CD4-positive, alpha-beta T cell treated with Interleukin-2 at 100 ng/mL for 4 hours (primary cell): ENCODE results near the gene MYH14.

Experiments
- DNase-seq: peaks from one replicate; pipeline ENCODE4 v3.0.0-alpha.2; 2020; ENCODE audit warnings: low spot score

The MYH14 gene

DNA sequence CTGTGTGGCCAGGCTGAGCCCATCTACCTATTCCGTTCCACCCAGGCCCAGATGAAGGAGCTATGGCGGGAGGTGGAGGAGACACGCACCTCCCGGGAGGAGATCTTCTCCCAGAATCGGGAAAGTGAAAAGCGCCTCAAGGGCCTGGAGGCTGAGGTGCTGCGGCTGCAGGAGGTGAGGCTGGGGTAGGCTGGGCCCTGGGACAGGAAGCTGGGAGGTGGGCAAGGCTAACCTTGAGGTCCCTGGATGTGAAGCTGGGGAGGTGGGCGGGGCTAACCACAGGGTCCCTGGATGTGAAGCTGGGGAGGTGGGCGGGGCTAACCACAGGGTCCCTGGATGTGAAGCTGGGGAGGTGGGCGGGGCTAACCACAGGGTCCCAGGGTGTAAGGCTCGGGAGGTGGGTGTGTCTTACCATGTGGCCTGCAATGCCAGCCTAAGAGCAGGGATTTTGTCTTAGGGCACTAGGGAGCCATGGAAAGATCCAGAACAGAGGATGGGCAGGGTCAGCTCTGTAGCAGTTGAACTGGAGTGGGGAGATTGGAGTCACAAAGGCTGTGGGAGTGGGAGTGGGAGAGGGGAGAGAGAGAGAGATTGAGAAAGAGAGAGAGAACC, 88.9 kb downstream of the MYH14 start:
- DNase-seq: no peak

DNA sequence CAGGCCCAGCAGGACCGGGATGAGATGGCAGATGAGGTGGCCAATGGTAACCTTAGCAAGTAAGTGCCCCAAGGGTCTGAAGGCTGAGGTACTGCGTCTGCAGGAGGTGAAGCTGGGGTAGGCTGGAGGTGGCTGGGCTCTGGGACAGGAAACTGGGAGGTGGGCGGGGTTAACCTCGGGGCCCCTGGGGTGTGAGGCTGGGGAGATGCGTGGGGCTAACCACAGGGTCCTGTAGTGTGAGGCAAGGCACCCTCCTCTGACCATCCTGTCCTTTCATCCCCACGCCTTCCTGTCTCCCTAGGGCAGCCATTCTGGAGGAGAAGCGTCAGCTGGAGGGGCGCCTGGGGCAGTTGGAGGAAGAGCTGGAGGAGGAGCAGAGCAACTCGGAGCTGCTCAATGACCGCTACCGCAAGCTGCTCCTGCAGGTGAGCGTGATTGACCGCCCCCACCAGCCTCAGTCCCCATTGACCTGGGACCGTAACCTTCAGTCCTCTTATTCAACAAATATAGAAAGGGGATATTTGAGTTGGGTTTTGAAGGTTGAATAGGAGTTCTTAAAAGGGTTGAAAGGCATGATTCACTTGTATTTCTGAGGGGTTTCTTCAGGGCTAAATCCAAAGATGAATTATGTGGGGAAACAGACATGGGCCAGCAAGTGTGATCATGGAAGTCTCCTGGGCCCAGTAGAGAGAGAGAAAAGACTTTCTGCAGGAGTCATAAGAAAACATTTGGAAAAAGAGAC, 90.0 kb downstream of the MYH14 start:
- DNase-seq: no peak

DNA sequence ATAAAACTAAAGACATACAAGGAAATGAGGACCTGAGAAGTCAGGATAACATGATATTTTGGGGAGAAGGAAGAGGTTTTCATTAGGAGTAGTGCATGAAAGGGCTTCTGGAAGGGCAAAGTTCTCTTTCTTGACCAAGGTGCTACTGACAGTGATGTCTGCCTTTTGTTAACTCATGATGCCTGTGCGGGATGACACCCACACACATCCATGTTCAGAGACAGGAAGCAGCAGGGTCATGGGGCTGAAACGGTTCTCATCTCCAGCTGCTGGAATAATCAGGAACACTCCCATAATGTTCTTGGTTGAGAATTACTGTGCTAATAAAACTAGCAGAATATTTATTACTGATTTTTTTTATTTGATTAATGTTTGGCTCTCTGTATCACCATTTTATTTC, 96.6 kb downstream of the MYH14 start:
- no peak for DNase-seq

DNA sequence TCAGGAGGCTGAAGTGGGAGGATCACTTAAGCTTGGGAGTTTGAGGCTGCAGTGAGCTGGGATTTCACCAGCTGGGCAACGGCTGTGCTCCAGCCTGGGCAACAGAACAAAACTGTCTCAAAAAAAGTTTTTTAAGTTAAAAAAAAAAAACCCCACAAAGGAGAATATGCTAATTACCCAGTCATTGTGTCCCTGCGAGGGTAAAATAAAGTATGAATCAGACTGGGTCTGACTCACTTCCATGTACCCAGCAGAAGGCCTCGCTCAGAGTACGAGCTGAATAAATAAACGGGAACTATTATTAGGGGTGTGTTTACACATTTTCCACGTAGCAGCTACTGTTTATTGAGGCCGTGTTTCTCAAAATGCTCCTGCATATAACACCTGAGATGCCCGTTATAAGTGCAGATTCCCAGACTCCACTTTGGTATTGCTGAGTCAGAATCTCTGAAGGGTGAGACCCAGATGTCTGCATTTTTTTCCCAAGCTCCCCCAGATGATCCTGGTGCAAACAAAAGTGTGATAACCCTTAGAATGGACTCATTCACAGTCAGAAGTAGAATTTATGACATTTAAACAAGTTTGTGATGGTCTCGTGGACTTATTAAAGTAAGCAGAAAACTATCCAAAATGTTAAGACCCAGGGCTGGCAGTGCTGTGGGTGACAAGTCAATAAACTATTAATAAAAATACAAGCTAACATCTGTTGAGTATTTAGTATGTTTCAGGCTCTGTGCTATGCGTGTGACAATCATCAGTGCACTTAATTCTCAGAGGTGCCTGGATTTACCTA, 97.6 kb downstream of the MYH14 start:
- DNase-seq: no peak

DNA sequence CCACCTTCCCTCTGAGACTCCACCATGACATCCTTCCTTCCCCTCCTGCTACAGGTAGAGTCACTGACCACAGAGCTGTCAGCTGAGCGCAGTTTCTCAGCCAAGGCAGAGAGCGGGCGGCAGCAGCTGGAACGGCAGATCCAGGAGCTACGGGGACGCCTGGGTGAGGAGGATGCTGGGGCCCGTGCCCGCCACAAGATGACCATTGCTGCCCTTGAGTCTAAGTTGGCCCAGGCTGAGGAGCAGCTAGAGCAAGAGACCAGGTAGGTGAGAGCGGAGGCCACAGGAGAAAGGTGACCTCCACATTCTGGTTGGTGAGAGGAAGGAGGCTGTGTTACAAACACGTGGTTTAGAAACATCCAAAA, 98.2 kb downstream of the MYH14 start:
- no peak for DNase-seq

DNA sequence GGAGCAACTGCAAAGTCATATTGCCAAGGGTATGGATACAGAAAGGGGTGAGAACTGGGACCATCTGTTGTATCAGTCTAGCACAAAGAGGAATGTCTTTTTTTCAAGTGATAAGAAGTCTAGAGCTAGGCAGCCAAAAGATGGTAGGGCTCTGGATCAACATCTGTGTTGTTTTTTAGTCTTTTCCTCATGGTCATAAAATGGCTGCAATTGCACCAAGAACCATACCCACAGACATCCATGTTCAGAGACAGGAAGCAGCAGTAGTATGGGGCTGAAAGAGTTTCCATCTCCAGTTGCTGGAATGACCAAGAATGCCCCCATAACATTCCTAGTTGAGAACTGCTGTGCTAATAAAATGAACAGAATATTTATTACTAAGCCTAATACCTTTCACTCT, 100.1 kb downstream of the MYH14 start:
- no peak for DNase-seq

DNA sequence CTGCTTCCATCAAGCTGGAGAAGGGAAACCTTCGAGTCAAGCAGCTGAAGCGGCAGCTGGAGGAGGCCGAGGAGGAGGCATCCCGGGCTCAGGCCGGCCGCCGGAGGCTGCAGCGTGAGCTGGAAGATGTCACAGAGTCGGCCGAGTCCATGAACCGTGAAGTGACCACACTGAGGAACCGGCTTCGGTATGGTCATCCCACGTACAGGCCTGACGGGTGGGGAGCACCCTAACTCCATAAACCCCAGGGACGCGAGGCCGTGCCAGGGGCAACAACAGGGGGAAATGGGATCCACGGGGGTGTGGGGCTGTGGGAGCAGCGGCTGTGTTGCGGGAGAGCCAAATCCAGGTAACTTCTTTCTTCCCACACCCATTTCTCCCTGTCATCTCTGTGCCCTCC, 105.6 kb downstream of the MYH14 start:
- no peak for DNase-seq

DNA sequence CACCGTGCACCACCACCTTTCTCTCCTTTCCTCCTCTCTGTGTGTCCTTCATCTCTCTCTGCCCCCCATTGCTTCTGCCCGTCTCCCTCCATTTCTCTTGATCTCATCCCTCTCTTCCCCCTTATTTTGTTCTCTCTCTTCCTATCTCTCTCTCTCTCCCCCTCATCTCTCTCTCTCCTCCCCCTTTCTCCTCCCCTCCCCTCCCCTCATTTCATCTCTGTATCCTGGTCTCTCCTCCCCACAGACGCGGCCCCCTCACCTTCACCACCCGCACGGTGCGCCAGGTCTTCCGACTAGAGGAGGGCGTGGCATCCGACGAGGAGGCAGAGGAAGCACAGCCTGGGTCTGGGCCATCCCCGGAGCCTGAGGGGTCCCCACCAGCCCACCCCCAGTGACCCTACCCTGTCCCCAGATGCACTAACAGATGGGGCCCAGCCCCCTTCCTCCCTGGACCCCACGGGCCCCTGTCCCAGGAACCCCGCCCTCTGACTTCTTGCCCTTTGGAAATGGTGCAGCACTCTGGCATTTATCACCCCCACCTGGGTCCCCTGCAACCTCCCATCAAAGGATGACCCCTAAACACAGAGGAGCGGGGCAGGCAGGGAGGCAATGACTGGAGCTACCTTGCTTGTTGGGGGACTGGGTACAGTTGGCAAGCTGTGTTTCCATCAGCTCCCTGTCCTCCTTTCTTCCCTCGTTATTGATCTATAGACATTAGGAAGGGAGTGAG, 106.1 kb downstream of the MYH14 start:
- DNase-seq: no peak

DNA sequence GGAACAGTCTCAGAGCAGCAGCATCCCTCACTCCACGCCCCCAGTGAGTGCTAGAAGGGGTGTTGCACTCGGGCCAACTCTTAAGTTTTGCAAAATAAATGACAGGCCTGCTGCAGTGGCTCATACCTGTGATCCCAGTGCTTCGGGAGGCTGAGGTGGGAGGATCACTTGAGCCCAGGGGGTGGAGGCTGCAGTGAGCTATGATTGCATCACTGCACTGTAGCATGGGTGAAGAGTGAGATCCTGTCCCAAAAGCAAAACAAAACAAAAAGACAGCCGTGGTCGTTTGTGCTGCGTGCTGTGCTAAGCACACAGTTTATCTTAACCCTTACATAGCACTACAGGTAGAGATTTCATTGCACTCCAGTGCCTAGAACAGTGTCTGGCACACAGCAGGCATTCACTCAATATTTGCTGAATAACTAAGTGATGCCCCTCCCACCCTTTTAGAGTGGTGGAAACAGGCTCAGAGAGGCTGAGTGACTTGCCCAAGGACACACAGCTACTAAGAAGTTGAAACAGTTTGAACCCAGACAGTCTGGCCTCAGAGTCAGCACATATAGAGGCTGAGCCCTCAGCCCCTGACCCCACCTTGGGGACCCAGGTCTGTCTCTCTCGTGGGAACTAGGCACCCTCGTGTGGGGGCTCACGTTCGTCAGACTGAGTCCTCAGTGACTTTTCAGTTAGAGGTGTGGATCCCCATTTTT, 107.5 kb downstream of the MYH14 start:
- DNase-seq: no peak

DNA sequence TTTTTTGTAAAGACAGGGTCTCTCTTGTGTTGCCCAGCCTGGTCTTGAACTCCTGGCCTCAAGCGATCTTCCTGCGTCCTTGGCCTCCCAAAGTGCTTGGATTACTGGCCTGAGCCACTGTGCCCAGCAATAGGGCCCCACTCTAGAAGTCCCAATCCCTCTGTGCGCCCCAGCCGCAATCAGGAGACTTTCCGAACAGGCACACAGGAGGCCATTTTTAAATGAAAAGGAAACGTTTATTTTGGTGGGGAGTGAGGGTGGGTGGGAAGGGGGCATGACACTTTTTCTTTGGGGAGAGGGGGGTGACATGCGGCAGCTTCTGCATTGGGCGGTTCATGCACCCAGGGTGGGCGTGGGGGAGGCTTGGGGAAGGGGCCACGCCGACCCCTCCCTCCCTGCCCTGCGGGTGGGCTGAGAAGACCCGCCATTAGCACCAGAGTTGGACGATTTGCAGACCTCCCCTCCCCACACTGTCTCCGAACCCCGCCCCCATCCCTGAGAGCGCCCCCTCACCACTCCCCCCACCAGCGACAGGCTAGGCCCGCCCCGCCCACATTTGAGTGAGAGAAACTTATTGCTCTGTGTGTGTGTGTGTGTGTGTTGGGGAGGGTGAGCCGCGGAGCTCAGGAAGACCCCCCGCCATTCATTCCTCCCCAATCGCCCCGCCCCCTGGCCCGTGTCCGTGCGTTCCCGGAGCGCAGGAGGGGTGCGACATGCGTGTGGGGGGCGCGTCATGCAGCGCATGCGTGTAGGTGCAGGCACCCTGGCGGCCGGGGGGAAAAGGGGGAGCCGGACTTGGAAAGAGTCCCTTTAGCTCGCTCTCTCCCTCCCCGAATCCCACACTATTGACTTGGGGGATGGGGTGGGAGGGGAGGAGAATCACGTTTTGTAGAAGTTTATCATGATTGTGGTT, 108.6 kb downstream of the MYH14 start:
- no peak for DNase-seq

DNA sequence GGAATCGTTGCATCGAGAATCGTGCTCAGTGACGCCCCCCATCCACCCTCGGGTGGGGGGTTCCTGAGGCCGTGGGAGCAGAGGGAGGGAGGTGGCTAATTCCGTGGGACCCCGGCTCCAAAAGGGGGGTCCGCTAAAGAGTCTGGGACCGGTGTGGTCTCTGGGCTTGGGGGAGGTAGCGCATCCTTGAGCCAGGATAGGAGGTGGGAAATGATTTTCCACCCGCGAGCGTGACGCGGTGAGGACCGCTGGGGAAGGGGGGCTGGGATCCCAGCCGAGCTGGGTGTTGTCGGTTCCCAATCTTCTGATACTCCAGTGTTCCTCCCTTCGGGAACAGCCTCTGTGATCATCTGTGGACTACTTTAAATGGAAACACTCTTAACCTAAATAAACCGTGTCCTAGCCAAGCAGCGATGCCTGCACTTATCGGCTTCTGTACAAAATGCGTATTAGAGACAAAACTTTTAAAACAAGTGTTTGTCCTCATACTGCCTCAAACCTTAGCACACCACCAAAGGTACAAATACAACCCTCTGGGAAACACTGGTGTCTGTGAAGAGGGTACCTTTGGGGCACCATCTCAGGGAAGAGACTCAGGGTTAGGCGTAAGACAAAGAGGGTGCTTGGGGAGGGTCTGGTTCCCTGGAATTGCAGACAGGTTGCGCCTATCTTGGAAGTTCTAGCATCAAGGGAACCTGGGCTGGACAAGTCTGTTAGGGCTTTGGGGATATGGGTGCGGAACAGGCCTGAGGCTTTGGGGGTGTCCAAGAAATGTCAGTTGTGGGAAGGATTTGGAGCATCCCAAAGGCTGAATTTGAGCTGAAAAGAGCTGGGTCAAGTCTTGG, 109.8 kb downstream of the MYH14 start:
- DNase-seq: no peak

DNA sequence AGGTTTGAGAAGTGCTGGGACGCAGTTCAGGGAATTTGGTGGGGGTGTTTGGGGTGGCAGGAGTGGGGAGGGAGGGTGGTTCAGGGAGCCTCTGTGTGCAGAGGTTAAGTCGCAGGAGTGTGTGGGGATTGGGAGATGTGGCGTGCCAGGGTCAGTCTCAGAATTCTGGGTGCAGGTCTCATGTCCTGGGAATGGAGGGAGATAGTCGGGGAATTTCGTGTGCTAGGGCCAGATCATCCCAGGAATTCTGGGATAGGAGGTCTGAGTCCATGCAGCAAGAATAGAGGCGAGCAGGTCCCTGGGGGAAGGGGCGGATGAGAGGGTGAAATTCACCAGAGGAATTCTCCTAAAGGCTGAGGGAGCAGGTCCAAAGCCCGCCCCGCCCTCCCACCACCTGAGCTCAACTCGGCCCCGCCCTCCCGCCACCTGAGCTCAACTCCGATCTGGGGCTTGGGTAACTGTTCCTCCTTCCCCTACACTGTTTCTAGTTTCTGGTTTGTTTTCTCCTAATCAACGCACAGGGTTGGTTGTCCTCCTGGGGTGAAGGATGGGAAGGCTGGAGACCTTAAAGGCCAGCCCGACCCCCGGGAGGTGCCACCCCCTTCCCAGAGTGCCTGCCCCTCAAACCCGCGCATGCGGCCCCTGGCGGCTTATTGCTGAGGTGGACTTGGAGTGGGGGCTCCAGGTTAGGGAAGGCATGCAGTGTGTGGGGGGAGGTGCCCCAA, 110.6 kb downstream of the MYH14 start:
- DNase-seq: no peak

DNA sequence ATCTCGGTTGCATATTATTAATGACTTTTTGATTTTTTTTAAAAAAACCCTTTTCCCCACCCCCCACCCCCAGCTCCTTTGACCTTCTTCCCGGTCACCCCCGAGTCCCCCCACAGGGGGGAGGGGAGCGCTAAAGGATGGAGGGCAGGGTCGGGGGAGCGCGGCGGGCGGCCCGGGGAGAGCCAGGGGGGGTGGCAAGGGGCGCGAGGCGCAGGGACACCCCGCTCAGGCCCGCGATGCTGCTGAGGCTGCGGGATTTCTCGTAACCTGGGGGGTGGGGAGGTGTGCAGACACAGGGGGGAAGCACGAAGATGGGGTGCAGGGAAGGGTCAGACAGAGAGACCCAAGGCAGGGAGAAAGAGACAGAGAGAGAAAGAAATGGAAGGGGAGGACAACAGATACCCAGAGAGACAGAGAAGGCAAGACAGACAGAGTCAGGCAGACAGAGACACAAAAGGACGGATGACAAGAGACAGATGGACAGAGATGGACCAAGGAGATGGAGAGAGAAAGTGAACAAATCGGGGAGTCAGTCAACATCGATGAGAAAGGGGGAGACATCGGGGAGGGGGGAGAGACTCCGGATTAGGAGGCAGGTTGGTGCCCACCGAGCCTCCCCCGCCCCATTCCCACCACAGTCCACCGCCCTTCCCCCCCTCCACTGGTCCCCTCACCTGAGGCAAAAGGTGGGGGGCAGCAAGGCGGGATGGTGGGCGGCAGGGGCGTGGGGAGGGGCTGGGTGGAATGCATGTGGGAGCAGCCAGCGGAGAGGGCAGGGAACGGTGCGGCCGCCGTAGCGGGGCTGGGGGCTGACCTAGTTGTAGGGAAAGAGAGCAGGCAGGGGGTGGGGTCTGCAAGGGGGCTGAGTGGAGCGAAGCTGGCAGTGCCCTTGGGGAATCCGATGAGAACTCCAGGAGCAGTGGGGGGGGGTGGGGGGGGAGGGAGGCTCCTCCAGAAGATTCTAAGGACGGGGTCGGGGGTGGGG, 111.6 kb downstream of the MYH14 start:
- no peak for DNase-seq

DNA sequence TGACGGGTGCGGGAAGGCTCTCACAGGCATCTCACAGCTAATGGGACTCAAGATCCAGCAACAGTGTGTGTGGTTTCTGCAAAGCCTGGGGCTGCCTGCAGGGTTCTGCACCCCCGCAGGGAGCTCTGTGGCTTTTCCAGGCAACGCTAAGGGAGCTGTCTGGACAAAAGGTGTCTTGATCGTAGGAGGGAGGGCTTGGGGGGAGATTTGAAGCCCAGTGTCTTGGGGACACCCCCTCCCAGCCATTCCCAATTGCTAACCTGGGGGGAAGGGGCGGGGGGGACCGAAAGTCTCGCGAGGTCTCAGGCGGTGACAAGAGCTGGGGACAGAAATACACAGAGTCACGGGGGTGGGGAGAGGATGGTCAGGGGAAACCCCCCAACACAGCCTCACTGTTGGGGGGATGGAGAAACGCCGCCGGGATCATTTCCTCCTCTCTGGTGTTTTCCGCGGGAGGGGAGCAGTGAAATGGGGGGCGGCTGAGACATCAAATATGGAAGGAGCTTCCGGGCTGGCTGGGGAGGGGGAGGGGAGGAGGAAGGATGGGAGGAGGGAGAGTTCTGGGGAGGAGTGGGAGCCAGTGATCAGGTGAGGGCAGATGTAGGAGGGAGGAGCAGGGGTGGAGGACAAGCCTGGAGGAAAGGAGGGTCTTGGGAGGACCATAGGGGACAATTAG, 112.5 kb downstream of the MYH14 start:
- no peak for DNase-seq

DNA sequence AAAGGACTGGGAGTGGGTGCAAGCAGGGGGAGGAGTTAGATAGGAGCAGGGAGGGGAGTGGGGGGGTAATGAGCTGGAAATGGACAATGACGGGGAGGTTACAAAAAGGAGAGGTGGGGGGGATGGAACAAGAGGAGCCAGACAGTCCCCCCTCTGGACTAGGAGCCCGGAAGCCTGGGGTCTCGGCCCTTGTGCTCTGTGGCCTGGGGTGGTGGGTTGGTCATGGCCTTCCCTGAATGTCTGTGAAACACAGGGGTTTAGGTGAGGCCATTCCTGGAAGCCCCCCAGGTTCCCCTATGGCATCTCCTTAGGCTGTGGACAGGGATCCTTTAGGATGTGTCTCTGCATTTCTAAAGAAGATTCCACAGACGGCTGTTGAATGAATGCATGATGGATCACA, 113.7 kb downstream of the MYH14 start:
- DNase-seq: no peak

DNA sequence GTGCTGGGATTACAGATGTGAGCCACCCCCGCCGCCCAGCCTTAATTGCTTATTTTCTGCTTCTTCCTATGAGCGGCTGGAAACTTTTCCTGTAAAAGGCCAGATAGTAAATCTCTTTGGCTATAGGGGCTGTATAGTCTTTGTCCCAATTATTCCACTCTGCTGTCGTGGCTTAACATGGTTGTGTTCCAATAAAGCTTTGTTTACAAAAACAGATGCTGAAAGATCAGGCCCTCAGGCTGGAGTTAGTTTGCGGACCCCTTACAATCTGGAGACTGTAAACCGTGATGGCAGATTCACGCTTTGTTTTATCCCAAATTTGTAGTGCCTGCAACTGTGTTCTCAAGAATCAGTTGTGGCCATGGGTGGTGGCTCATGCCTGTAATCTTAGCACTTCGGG, 115.0 kb downstream of the MYH14 start:
- no peak for DNase-seq

DNA sequence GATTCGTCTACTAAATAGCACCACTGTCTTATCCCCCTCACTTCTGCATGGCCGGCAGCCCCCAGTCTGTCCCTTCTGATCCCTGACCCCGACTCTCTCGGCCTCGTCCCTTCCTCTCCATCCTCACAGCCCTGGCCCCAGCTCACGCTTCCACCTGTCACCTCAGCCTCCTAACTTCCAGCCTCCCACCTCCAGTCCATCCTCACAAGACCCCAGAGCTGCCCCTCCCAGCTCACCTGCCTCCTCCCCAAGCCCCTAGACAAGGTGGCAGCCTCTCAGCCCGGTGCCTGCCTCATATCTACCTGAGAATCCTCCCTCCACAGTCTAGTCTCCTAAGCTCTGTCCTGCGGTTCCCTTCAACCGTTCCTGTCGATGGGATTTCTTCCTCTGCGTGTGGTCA, 115.7 kb downstream of the MYH14 start:
- no peak for DNase-seq

DNA sequence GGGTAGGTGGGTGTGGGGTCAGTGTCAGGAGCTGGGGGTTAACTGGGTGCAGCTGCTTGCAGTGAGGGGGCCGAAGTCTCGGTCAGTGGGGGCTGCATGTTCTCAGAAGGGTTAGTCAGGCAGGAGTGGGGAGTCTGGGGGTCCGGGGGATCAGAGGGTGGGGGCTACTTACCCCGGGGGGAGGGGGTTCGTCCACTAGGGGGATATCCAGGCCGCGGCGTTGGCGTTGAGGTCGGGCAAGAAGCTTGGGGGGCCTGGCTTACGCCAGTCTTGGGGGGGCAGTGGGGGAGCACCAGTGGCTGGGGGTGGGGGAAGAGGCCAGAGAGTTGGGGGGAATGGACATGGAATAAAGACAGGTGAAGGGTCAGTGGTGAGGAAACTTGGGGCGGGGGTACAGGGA, 116.6 kb downstream of the MYH14 start:
- DNase-seq: no peak
